ENCODE results near the gene POTEB3.
"Not testable (repeated sequence)": the region's sequence is repeated elsewhere in the genome, so short reads cannot be mapped to it uniquely, and the experiment has no call there.

POTEB3 gene

GRCh38 chr15:21440399-21440798, at the start of gene POTEB3:
Gene POTEB3, minus strand, starts transcription at chr15:21440499. Its CDS starts 488 bp downstream, at chr15:21440011.
- not testable (repeated sequence) for DNase-seq (ENCODE audit: low read depth)

- DNase-seq (ENCODE audit: low read depth) = not testable (repeated sequence)
Measured at GRCh38 chr15:21453683-21454082, 13.4 kb upstream of the POTEB3 start.

- DNase-seq (ENCODE audit: low read depth) = not testable (repeated sequence)
Measured at GRCh38 chr15:21451920-21452563, 11.7 kb upstream of the POTEB3 start.

- not testable (repeated sequence) for DNase-seq (ENCODE audit: low read depth)
Measured at GRCh38 chr15:21451487-21451886, 11.2 kb upstream of the POTEB3 start.

GRCh38 chr15:21407366-21407765, 32.9 kb downstream of the POTEB3 start:
- DNase-seq (ENCODE audit: low read depth) = not testable (repeated sequence)

GRCh38 chr15:21401531-21401930, 38.8 kb downstream of the POTEB3 start:
- not testable (repeated sequence) for DNase-seq (ENCODE audit: low read depth)

- DNase-seq (ENCODE audit: low read depth) = not testable (repeated sequence)
Measured at GRCh38 chr15:21399111-21399510, 41.2 kb downstream of the POTEB3 start.

- DNase-seq (ENCODE audit: low read depth) = not testable (repeated sequence)
Measured at GRCh38 chr15:21398511-21398910, 41.8 kb downstream of the POTEB3 start.

GRCh38 chr15:21397656-21398055, 42.6 kb downstream of the POTEB3 start:
- not testable (repeated sequence) for DNase-seq (ENCODE audit: low read depth)

- not testable (repeated sequence) for DNase-seq (ENCODE audit: low read depth)
Measured at GRCh38 chr15:21397186-21397585, 43.1 kb downstream of the POTEB3 start.

- not testable (repeated sequence) for DNase-seq (ENCODE audit: low read depth)
Measured at GRCh38 chr15:21385961-21386360, 54.3 kb downstream of the POTEB3 start.

GRCh38 chr15:21383866-21384485, 56.3 kb downstream of the POTEB3 start:
- not testable (repeated sequence) for DNase-seq (ENCODE audit: low read depth)

- not testable (repeated sequence) for DNase-seq (ENCODE audit: low read depth)
Measured at GRCh38 chr15:21373682-21374081, 66.6 kb downstream of the POTEB3 start.

GRCh38 chr15:21369177-21369576, 71.1 kb downstream of the POTEB3 start:
- not testable (repeated sequence) for DNase-seq (ENCODE audit: low read depth)

- not testable (repeated sequence) for DNase-seq (ENCODE audit: low read depth)
Measured at GRCh38 chr15:21368625-21369024, 71.7 kb downstream of the POTEB3 start.
